Smooth muscle cell of the pulmonary artery (primary cell): Measurements from ENCODE around the gene DNAJC21. TPM values are rescaled to one million over a fixed set of nuclear protein-coding genes. Genes with fewer than 3 reads are reported as not detected.

Experiments
- total RNA-seq: library from RNA; depleted of rRNA; stranded (reverse); fragments of >200 nt; gene quantifications from 2 replicates; pipeline ENCODE4 v1.2.3, GENCODE V29; 2014

The DNAJC21 gene
- total RNA-seq, result 23.5 and 29.1 TPM in 2 replicates

GRCh38 chr5:34929134-34929719 is at the start of gene DNAJC21:
Gene DNAJC21, plus strand, starts transcription at chr5:34929559. Its CDS starts 261 bp downstream, at chr5:34929820.

GRCh38 chr5:34915139-34915855 is 14.1 kb upstream of the DNAJC21 start, which contains the start of the genes BRIX1 and RAD1:
Gene BRIX1, plus strand, starts transcription at chr5:34915711. Its CDS starts 28 bp downstream, at chr5:34915739.
Gene RAD1, minus strand, starts transcription at chr5:34915504. Its CDS starts 612 bp downstream, at chr5:34914892.

Other genes starting within 250 kb of the DNAJC21 start
- gene TTC23L, start 90.4 kb upstream of the DNAJC21 start, total RNA-seq, result not detected in 2 replicates
- gene RAD1, start 14.1 kb upstream of the DNAJC21 start, total RNA-seq, result 33.6 and 34.7 TPM in 2 replicates
- 16.0 and 19.9 TPM in 2 replicates for gene BRIX1, start 13.8 kb upstream of the DNAJC21 start, total RNA-seq
- not detected in 2 replicates for gene AGXT2, start 118.4 kb downstream of the DNAJC21 start, total RNA-seq